Measurements from ENCODE around the gene GAGE10. TPM values are rescaled to one million over a fixed set of nuclear protein-coding genes. Genes with fewer than 3 reads are reported as not detected.

Gene GAGE10
- total RNA-seq, 1 experiment from 2014 or later: not detected

- no peak overlapping the region for H3K4me3 ChIP-seq (ENCODE audit: low read depth, low read length)
- Mint-ChIP-seq H3K4me3 (ENCODE audit: unreplicated experiment) (peak overlapping the region; percentile 64), H3K36me3 (ENCODE audit: insufficient read depth, unreplicated experiment) (peaks cover 14% of the 10 kb centered on the region), H3K4me1 (ENCODE audit: low read depth, unreplicated experiment) (peaks cover 23% of the 10 kb centered on the region), H3K9me3 (ENCODE audit: unreplicated experiment) (no peaks in the 10 kb centered on the region), H3K27ac (ENCODE audit: unreplicated experiment) (peak overlapping the region; percentile 79), H3K27me3 (ENCODE audit: insufficient read depth, unreplicated experiment) (no peaks in the 10 kb centered on the region)
- no peak for TF ChIP-seq CTCF (IDR thresholded peaks at IDR 0.05; ENCODE audit: insufficient read depth in 1 of 2, low read depth in 1 of 2, low read length in 1 of 2, severe bottlenecking in 1 of 2, unreplicated experiment in 1 of 2)
- no peaks in the 10 kb centered on the region; the same call in 1 of the 2 replicates for H3K4me1 ChIP-seq
- peak in 1 of 2 experiments; percentile 10 for DNase-seq
- H3K36me3 ChIP-seq (ENCODE audit: control insufficient read depth, insufficient read depth, low read length): no peaks in the 10 kb centered on the region
- no TSS peak for BruUV-seq (replicated peaks)
- intact Hi-C loops (cut with micrococcal nuclease; ENCODE audit: unreplicated experiment): no loop called here
- H3K27me3 ChIP-seq (replicated peaks; ENCODE audit: control insufficient read depth, insufficient read depth, low read length): no peaks in the 10 kb centered on the region
- POLR2A ChIA-PET: no interaction called here
- H3K9me3 ChIP-seq: no peaks in the 10 kb centered on the region
- CTCF ChIA-PET: no interaction called here
These were observed 6.0 kb downstream of the GAGE10 start for GRCh38 chrX:49309401-49309981.

GRCh38 chrX:49310371-49310770, 6.9 kb downstream of the GAGE10 start:
- POLR2A ChIA-PET: no interaction called here
- Mint-ChIP-seq H3K36me3 (ENCODE audit: insufficient read depth, unreplicated experiment) (peaks cover 14% of the 10 kb centered on the region), H3K4me3 (ENCODE audit: unreplicated experiment) (no peak overlapping the region), H3K9me3 (ENCODE audit: unreplicated experiment) (no peaks in the 10 kb centered on the region), H3K4me1 (ENCODE audit: low read depth, unreplicated experiment) (peaks cover 23% of the 10 kb centered on the region), H3K27ac (ENCODE audit: unreplicated experiment) (no peak overlapping the region), H3K27me3 (ENCODE audit: insufficient read depth, unreplicated experiment) (no peaks in the 10 kb centered on the region)
- no peaks in the 10 kb centered on the region for H3K27me3 ChIP-seq (replicated peaks; ENCODE audit: control insufficient read depth, insufficient read depth, low read length)
- no peak for DNase-seq
- CTCF ChIA-PET: no interaction called here
- no peaks in the 10 kb centered on the region; the same call in 1 of the 2 replicates for H3K4me1 ChIP-seq
- no peak for TF ChIP-seq CTCF (IDR thresholded peaks at IDR 0.05; ENCODE audit: insufficient read depth in 1 of 2, low read depth in 1 of 2, low read length in 1 of 2, severe bottlenecking in 1 of 2, unreplicated experiment in 1 of 2)
- intact Hi-C loops (cut with micrococcal nuclease; ENCODE audit: unreplicated experiment): no loop called here
- H3K9me3 ChIP-seq: no peaks in the 10 kb centered on the region
- H3K4me3 ChIP-seq (ENCODE audit: low read depth, low read length): no peak overlapping the region
- no peaks in the 10 kb centered on the region for H3K36me3 ChIP-seq (ENCODE audit: control insufficient read depth, insufficient read depth, low read length)
- BruUV-seq (replicated peaks): no TSS peak

GRCh38 chrX:49312176-49312575, 8.7 kb downstream of the GAGE10 start:
- H3K27me3 ChIP-seq (replicated peaks; ENCODE audit: control insufficient read depth, insufficient read depth, low read length): no peaks in the 10 kb centered on the region
- CTCF ChIA-PET: no interaction called here
- Mint-ChIP-seq H3K4me1 (ENCODE audit: low read depth, unreplicated experiment) (peaks cover 23% of the 10 kb centered on the region), H3K27me3 (ENCODE audit: insufficient read depth, unreplicated experiment) (no peaks in the 10 kb centered on the region), H3K9me3 (ENCODE audit: unreplicated experiment) (no peaks in the 10 kb centered on the region), H3K27ac (ENCODE audit: unreplicated experiment) (no peak overlapping the region), H3K4me3 (ENCODE audit: unreplicated experiment) (no peak overlapping the region), H3K36me3 (ENCODE audit: insufficient read depth, unreplicated experiment) (peaks cover 14% of the 10 kb centered on the region)
- no peak overlapping the region for H3K4me3 ChIP-seq (ENCODE audit: low read depth, low read length)
- H3K4me1 ChIP-seq: no peaks in the 10 kb centered on the region; the same call in 1 of the 2 replicates
- no peak for DNase-seq
- intact Hi-C loops (cut with micrococcal nuclease; ENCODE audit: unreplicated experiment): no loop called here
- H3K9me3 ChIP-seq: no peaks in the 10 kb centered on the region
- POLR2A ChIA-PET: no interaction called here
- TF ChIP-seq CTCF (IDR thresholded peaks at IDR 0.05; ENCODE audit: insufficient read depth in 1 of 2, low read depth in 1 of 2, low read length in 1 of 2, severe bottlenecking in 1 of 2, unreplicated experiment in 1 of 2): no peak
- H3K36me3 ChIP-seq (ENCODE audit: control insufficient read depth, insufficient read depth, low read length): no peaks in the 10 kb centered on the region
- BruUV-seq (replicated peaks): no TSS peak
